Measurements from ENCODE around the gene SLC7A7.

Gene SLC7A7

DNA sequence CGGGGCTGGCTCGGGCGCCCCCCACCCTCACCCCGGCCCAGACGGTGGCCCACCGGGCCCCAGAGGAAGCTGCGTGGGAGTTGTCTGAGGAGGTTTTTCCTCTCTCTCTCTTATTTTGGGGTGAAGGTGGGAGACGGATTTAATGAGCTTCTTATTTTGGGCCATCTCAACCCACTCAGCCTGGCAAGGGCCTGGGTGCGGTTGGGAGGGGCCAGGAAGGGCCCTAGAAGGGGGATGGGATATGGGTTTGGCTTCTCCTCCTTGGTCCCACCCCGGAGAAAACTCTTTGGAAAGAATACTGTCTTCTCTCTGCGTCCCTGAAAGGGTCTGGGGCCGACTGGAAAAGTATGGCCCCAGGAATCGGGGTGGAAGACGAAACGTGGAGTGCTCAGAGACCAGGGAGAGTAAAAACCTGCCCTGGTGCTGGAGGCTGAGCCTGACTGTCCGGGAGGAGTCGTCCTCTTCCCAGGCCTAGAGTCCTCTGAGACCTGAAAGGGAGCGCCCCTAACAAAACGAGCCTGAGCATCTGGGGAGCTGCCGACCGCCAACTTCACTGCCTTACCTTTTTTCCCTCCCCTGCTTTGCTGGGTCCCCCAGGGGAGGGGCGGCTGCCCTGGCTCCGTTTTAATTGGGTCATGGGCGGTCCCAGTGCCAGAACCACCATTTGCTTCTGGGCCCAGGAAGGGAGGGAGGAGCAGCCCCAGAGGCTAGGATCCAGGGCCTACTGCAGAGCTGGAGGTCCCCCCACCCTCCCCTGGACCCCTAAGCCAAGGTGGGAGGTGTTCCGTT is 22.7 kb upstream of the SLC7A7 start:
- Histone ChIP-seq H3K36me3 (peaks cover 32 to 40% (median 34%) of the 10 kb centered on the region in 3 donors), H3K4me1 (peaks cover 0 to 54% (median 31%) of the 10 kb centered on the region in 4 donors), H3K4me3 (peak overlapping the region; percentile 84 to 85), H3K27ac (peak overlapping the region; percentile 97 to 98), H3K9me3 (no peaks in the 10 kb centered on the region), H3K27me3 (no peaks in the 10 kb centered on the region)
- intact Hi-C loops (cut with DNase I; ENCODE audit: low total_unique reads) = loop anchor here (2.0 to 10.0 kb wide), 2 partner anchors 15 to 73 kb away; partner anchors contain the start of gene OXA1L
- TF ChIP-seq, protein P1, sequence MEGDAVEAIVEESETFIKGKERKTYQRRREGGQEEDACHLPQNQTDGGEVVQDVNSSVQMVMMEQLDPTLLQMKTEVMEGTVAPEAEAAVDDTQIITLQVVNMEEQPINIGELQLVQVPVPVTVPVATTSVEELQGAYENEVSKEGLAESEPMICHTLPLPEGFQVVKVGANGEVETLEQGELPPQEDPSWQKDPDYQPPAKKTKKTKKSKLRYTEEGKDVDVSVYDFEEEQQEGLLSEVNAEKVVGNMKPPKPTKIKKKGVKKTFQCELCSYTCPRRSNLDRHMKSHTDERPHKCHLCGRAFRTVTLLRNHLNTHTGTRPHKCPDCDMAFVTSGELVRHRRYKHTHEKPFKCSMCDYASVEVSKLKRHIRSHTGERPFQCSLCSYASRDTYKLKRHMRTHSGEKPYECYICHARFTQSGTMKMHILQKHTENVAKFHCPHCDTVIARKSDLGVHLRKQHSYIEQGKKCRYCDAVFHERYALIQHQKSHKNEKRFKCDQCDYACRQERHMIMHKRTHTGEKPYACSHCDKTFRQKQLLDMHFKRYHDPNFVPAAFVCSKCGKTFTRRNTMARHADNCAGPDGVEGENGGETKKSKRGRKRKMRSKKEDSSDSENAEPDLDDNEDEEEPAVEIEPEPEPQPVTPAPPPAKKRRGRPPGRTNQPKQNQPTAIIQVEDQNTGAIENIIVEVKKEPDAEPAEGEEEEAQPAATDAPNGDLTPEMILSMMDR (IDR thresholded peaks at IDR 0.05) = no peak
- DNase-seq = peak; percentile 86 to 94

DNA sequence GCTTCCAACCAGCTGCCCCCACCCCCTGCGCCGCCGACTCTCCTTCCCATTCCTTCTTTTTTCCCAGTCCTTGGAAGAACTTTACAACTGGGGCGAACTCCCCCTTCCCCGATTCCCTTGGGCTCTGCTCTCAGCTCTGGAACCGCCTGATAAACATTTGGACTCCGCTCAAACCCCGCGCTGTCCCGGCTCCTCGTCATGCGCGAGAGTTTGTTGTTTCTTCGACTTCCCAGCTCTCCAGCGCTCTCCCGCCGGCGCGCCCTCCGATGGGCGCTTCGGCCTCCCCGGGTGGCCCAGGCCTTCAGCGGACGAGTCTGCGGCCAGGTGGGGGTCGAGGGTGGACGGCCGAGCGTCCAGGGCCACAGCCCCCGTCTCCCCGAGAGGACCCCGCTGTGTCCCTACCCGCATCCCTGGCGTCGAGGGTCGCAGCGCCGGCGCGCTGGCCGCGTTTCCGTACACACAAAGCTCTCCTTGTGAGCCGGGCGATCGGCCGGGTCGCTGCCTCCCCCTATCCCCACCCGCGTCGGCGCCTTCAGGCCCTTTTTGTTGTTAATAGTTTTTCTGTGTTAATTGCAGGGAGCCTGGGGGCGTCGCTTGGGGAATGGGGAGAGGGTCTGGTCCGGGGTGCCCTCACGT is 22.0 kb upstream of the SLC7A7 start:
- Histone ChIP-seq H3K36me3 (peaks cover 26 to 32% (median 27%) of the 10 kb centered on the region in 3 donors), H3K9me3 (no peaks in the 10 kb centered on the region), H3K4me3 (peak overlapping the region; percentile 84 to 85), H3K4me1 (peaks cover 0 to 48% (median 29%) of the 10 kb centered on the region in 4 donors), H3K27ac (peak overlapping the region; percentile 97 to 98), H3K27me3 (no peaks in the 10 kb centered on the region)
- peak; percentile 59 to 88 for DNase-seq
- intact Hi-C loops (cut with DNase I; ENCODE audit: low total_unique reads) = loop anchor here (2.0 to 10.0 kb wide), 2 partner anchors 16 to 72 kb away; partner anchors contain the start of gene OXA1L
- TF ChIP-seq, protein P1 (IDR thresholded peaks at IDR 0.05) = no peak

DNA sequence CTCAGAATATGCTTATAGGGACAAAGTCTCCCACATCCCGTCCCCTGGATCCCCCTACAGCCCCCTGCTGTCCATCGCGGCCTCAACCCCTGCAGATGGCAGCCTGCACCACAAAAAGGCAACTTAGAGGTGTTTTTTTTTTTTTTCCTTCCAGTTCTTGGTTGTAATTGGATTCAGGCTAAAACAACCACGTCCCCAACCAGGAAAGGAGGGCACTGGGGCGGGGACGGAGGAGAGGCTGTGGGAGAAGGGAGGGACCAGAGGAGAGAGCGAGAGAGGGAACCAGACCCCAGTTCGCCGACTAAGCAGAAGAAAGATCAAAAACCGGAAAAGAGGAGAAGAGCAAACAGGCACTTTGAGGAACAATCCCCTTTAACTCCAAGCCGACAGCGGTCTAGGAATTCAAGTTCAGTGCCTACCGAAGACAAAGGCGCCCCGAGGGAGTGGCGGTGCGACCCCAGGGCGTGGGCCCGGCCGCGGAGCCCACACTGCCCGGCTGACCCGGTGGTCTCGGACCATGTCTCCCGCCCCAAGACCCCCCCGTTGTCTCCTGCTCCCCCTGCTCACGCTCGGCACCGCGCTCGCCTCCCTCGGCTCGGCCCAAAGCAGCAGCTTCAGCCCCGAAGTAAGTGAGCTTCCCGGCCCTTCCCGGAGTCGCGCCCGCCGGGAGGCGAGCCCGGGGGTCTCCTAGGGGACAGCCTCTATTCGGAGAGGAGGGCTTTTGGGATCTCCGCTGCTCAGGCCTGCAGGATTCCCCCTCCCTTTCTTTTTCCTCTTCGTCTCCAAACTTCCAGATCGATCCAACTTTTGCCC is 21.3 kb upstream of the SLC7A7 start, which contains the start of gene MMP14:
TSS of gene MMP14 (plus strand) at position 285 of the 813 bp plus-strand sequence. CDS start at position 518, 233 bp downstream.
- H3K27ac ChIP-seq = peak within 1 kb of the TSS; percentile 97 to 98
- intact Hi-C loops (cut with DNase I; ENCODE audit: low total_unique reads) = loop anchor here (2.0 to 10.0 kb wide), 2 partner anchors 16 to 72 kb away; partner anchors contain the start of gene OXA1L
- TF ChIP-seq, protein P1 (IDR thresholded peaks at IDR 0.05) = peak; percentile 50 to 73
- peaks cover 0 to 41% (median 26%) of the 10 kb centered on the region in 4 donors for H3K4me1 ChIP-seq
- peak within 1 kb of the TSS; percentile 84 to 85 for H3K4me3 ChIP-seq
- DNase-seq = peak; percentile 93 to 97
- H3K36me3 ChIP-seq = peaks cover 19 to 25% (median 20%) of the 10 kb centered on the region in 3 donors
- no peaks in the 10 kb centered on the region for H3K9me3 ChIP-seq
- no peaks in the 10 kb centered on the region for H3K27me3 ChIP-seq

DNA sequence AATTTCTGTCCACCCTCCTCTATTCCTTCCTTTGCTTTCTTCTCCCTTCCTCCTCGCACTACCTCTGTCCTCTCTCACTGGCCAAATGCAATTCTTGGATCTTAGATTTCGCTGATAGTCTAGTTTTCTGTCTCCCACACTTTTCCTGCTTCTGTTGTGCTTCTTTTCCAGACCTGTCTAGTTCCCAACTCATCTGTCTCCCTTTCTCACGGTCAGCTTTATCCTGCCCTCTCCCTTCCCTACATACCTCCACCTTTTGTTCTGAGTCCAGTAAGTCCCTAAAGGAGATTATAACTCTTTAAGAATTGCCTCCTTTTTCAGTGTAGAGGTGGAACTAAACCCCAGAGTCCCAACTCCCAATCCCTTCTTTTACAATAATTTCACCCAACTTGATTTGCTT is 20.3 kb upstream of the SLC7A7 start:
- Histone ChIP-seq H3K36me3 (peaks cover 11 to 21% (median 12%) of the 10 kb centered on the region in 3 donors), H3K4me3 (no peak overlapping the region), H3K4me1 (peaks cover 0 to 34% (median 24%) of the 10 kb centered on the region in 4 donors), H3K27me3 (no peaks in the 10 kb centered on the region), H3K27ac (peak overlapping the region; percentile 97 to 98), H3K9me3 (no peaks in the 10 kb centered on the region)
- TF ChIP-seq, protein P1 (IDR thresholded peaks at IDR 0.05) = no peak
- DNase-seq = no peak
- intact Hi-C loops (cut with DNase I; ENCODE audit: low total_unique reads) = loop anchor here (10.0 kb wide), 1 partner anchor 71 kb away; the partner anchor contains the start of gene OXA1L
